Endothelial cell of umbilical vein (primary cell): ENCODE results near the gene CCDC179. TPM values are rescaled to one million over a fixed set of nuclear protein-coding genes. Genes with fewer than 3 reads are reported as not detected.

Experiments used
- BruUV-seq: library from RNA; stranded (reverse); fragments of 400-500 nt; replicated peaks from 2 replicates; lab custom pipeline; 2021; lab: Mats Ljungman, UMichigan
- CTCF ChIA-PET: fragments of 300-600, 350-600 bp; sonication (Branson Sonifier 250); formaldehyde crosslinking; loops from one replicate; lab custom pipeline; 2021; ENCODE audit warnings: antibody characterized with exemption, inconsistent platforms; lab: Charles Lee
- POLR2A ChIA-PET: fragments of 300-600, 350-600 bp; sonication (Branson Sonifier 250); formaldehyde crosslinking; loops from one replicate; lab custom pipeline; 2021; ENCODE audit warnings: antibody characterized with exemption, inconsistent platforms; lab: Charles Lee
- DNase-seq: peaks from one replicate; pipeline ENCODE4 v3.0.0-alpha.2; 2011; ENCODE audit warnings: low read depth, low spot score
- FAIRE-seq: peaks from 2 replicates; lab custom pipeline; 2011; peaks lifted over from hg19 to GRCh38; lab: Jason Lieb, UNC
- H2AFZ ChIP-seq: 2 replicates; pipeline ENCODE4 v1.6.0; 2012; ENCODE audit warnings: low read depth, low read length, control low read depth, inconsistent platforms
- H3K27ac ChIP-seq: 2 replicates; pipeline ENCODE4 v1.5.1; 2011; ENCODE audit warnings: low read depth, mild to moderate bottlenecking, control low read depth, low read length, moderate library complexity; ENCODE audit not compliant: insufficient read depth
- H3K27me3 ChIP-seq, 2 experiments: 2 replicates each; pipeline versions ENCODE4 v1.6.0 to v1.6.1; 2011; ENCODE audit warnings: low read length in 2 of 2, mixed read lengths in 1 of 2; ENCODE audit not compliant: control insufficient read depth in 2 of 2, insufficient read depth in 2 of 2
- H3K36me3 ChIP-seq, 2 experiments: 2 replicates in 1 of 2; 3 replicates in 1 of 2; pipeline ENCODE4 v1.5.1; 2011; ENCODE audit warnings: low read length in 2 of 2, mild to moderate bottlenecking in 1 of 2, moderate library complexity in 1 of 2; ENCODE audit not compliant: control insufficient read depth in 2 of 2, insufficient read depth in 2 of 2; ENCODE audit errors: extremely low read depth in 1 of 2
- H3K4me1 ChIP-seq: 3 replicates; pipeline ENCODE4 v1.5.1; 2011; ENCODE audit warnings: mild to moderate bottlenecking, low read length; ENCODE audit not compliant: control insufficient read depth, insufficient read depth; ENCODE audit errors: extremely low read depth
- H3K4me2 ChIP-seq: 2 replicates; pipeline ENCODE4 v1.6.1; 2011; ENCODE audit warnings: low read length, control low read depth, mixed read lengths; ENCODE audit not compliant: insufficient read depth
- H3K4me3 ChIP-seq, 3 experiments: fragments of 200-600 bp in 1 of 3; sonication (generic), shearing (Covaris generic) in 1 of 3; replicated peaks in 1 of 3; 2 replicates each; pipeline ENCODE4 v1.5.1; 2011 to 2016; ENCODE audit warnings: control low read depth in 3 of 3, low read length in 3 of 3, mild to moderate bottlenecking in 2 of 3, inconsistent platforms in 1 of 3, low read depth in 1 of 3, moderate library complexity in 1 of 3; ENCODE audit not compliant: insufficient read depth in 1 of 3
- H3K79me2 ChIP-seq: 2 replicates; pipeline ENCODE4 v1.6.0; 2012; ENCODE audit warnings: low read length, inconsistent platforms; ENCODE audit not compliant: control insufficient read depth, insufficient read depth
- H3K9ac ChIP-seq: replicated peaks from 2 replicates; pipeline ENCODE3; 2011; ENCODE audit warnings: low read length, control low read depth; ENCODE audit not compliant: insufficient read depth; ENCODE audit errors: extremely low read depth
- H3K9me1 ChIP-seq: replicated peaks from 3 replicates; pipeline ENCODE4 v1.6.0; 2011; ENCODE audit warnings: mild to moderate bottlenecking, low read length; ENCODE audit not compliant: control insufficient read depth, insufficient read depth; ENCODE audit errors: extremely low read depth
- H3K9me3 ChIP-seq: replicated peaks from 2 replicates; pipeline ENCODE4 v1.5.1; 2012; ENCODE audit warnings: low read length, inconsistent platforms; ENCODE audit not compliant: control insufficient read depth, insufficient read depth
- H4K20me1 ChIP-seq: replicated peaks from 2 replicates; pipeline ENCODE3; 2011; ENCODE audit warnings: mild to moderate bottlenecking, low read length; ENCODE audit not compliant: control insufficient read depth, insufficient read depth; ENCODE audit errors: extremely low read depth
- CTCF ChIP-seq, 2 donors: IDR thresholded peaks; 1 replicate in 1 of 2; 2 replicates in 1 of 2; pipeline ENCODE4 v1.5.1; 2011; ENCODE audit warnings: low read length in 2 of 2, mild to moderate bottlenecking in 2 of 2, moderate library complexity in 2 of 2, control low read depth in 1 of 2, inconsistent platforms in 1 of 2, low read depth in 1 of 2; ENCODE audit not compliant: insufficient read depth in 1 of 2; ENCODE audit errors: extremely low read depth in 1 of 2
- EZH2 ChIP-seq: IDR thresholded peaks from 2 replicates; pipeline ENCODE4 v1.6.1; 2012; ENCODE audit warnings: borderline replicate concordance, low read depth, mild to moderate bottlenecking, moderate library complexity, low read length, inconsistent platforms; ENCODE audit not compliant: severe bottlenecking
- FOS ChIP-seq: IDR thresholded peaks from 2 replicates; pipeline ENCODE4 v1.6.1; 2011; ENCODE audit warnings: mild to moderate bottlenecking, low read length, moderate library complexity, borderline replicate concordance; ENCODE audit not compliant: insufficient read depth
- GATA2 ChIP-seq: IDR thresholded peaks from 2 replicates; pipeline ENCODE4 v1.7.0; 2011; ENCODE audit warnings: low read depth, mild to moderate bottlenecking, moderate library complexity, mixed read lengths, low read length; ENCODE audit not compliant: insufficient read length, insufficient read depth
- JUN ChIP-seq: IDR thresholded peaks from 2 replicates; pipeline ENCODE4 v1.6.1; 2011; ENCODE audit warnings: borderline replicate concordance, low read depth; ENCODE audit not compliant: insufficient read length, insufficient read depth
- MAX ChIP-seq: IDR thresholded peaks from 2 replicates; pipeline ENCODE4 v1.6.1; 2011; ENCODE audit not compliant: insufficient read depth, insufficient read length
- MYC ChIP-seq: IDR thresholded peaks from one replicate; pipeline ENCODE4 v1.6.1; 2011; ENCODE audit warnings: mild to moderate bottlenecking, low read depth, low read length
- POLR2A ChIP-seq: IDR thresholded peaks from 2 replicates; pipeline ENCODE4 v1.6.1; 2012; ENCODE audit warnings: low read depth, mild to moderate bottlenecking, control low read depth, low read length
- POLR2AphosphoS5 ChIP-seq: IDR thresholded peaks from 2 replicates; pipeline ENCODE4 v1.6.1; 2012; ENCODE audit warnings: low read depth, mild to moderate bottlenecking, control low read depth, low read length, moderate library complexity; ENCODE audit not compliant: insufficient read depth
- dilution Hi-C: fragments of 300-500 bp; cut with MboI; formaldehyde crosslinking; loops from one replicate; pipeline ENCODE4 v1.15.0; 2019; ENCODE audit warnings: low sequenced_read_pairs; ENCODE audit not compliant: extremely low pct_ligation_motif_present
- intact Hi-C: fragments of 100-400 bp; cut with micrococcal nuclease; formaldehyde crosslinking; loops from one replicate; pipeline ENCODE4 v1.10.0; 2022
- polyA plus RNA-seq, 4 experiments: library from polyadenylated mRNA; depleted of rRNA in 3 of 4; stranded (reverse) in 3 of 4; unstranded in 1 of 4; fragments of >200 nt; gene quantifications; 2 replicates each; pipeline versions ENCODE4 v1.2.1 to v1.2.3, GENCODE V29; 2011 to 2012; ENCODE audit warnings: missing spikeins in 1 of 4
- total RNA-seq: library from RNA; stranded (reverse); gene quantifications from 2 replicates; pipeline ENCODE4 v1.2.3, GENCODE V29; 2021

The CCDC179 gene
- total and polyA plus RNA-seq, 2 donors (not counting 3 experiments of a cell fraction or from before 2014, with no cell fraction given): not detected

GRCh38 chr11:22828373-22828772 is 31.9 kb downstream of the CCDC179 start:
- Histone ChIP-seq H4K20me1 (no peaks in the 10 kb centered on the region), H3K9ac (peak overlapping the region; percentile 87), H3K79me2 (peaks cover 20% of the 10 kb centered on the region), H3K27me3 (no peaks in the 10 kb centered on the region), H3K4me3 (peak overlapping the region in 2 of 3 experiments; percentile 95 to 99), H3K4me1 (peaks cover 26% of the 10 kb centered on the region), H3K36me3 (peaks cover 5 to 7% of the 10 kb centered on the region in 2 experiments), H3K9me3 (no peaks in the 10 kb centered on the region), H3K4me2 (peak overlapping the region; percentile 98), H3K27ac (peak overlapping the region; percentile 86), H2AFZ (peak overlapping the region; percentile 9), H3K9me1 (no peaks in the 10 kb centered on the region)
- CTCF ChIA-PET: interaction anchor here (1.2 to 2.7 kb wide), 8 partner anchors 8 to 491 kb away, joined by 3 to 35 read pairs (median 17); no protein-coding TSS in a partner anchor
- no TSS peak for BruUV-seq
- dilution Hi-C loops: no loop called here
- DNase-seq (no peak), FAIRE-seq (no peak)
- no peak for TF ChIP-seq MAX
- TF ChIP-seq GATA2: no peak
- TF ChIP-seq JUN: no peak
- TF ChIP-seq POLR2AphosphoS5: no peak
- TF ChIP-seq FOS: no peak
- TF ChIP-seq POLR2A: no peak
- TF ChIP-seq EZH2: no peak
- TF ChIP-seq CTCF (IDR thresholded peaks at IDR 0.05; ENCODE audit: extremely low read depth in 1 of 2, insufficient read depth in 1 of 2, low read depth in 1 of 2, low read length in 2 of 2): no peak
- no peak for TF ChIP-seq MYC
- POLR2A ChIA-PET: no interaction called here
- intact Hi-C loops: loop anchor here (2.0 to 5.0 kb wide), 2 partner anchors 126 to 496 kb away; no protein-coding TSS in a partner anchor
